HG03520 (cell line): ENCODE data around the gene FAM193A.

ENCODE experiments used
- ATAC-seq: cut with Tn5 transposase; IDR thresholded peaks from one replicate; pipeline ENCODE4 v1.9.1; 2021; ENCODE audit warnings: mild to moderate bottlenecking, moderate library complexity; ENCODE audit not compliant: unreplicated experiment

Gene FAM193A

GRCh38 chr4:2688697-2689096 lies 152.2 kb downstream of the FAM193A start:
- ATAC-seq: no peak

- no peak for ATAC-seq
Measured at GRCh38 chr4:2689114-2689513, 152.7 kb downstream of the FAM193A start.

GRCh38 chr4:2689825-2690700 lies 153.6 kb downstream of the FAM193A start:
- peak; percentile 44 for ATAC-seq

GRCh38 chr4:2691313-2691712 lies 154.9 kb downstream of the FAM193A start:
- ATAC-seq: no peak

- no peak for ATAC-seq
Measured at GRCh38 chr4:2691952-2692435, 155.5 kb downstream of the FAM193A start.

GRCh38 chr4:2694691-2695090 lies 158.2 kb downstream of the FAM193A start:
- ATAC-seq: no peak

- no peak for ATAC-seq
Measured at GRCh38 chr4:2695346-2696060, 159.1 kb downstream of the FAM193A start.

- ATAC-seq: peak; percentile 87
Measured at GRCh38 chr4:2696423-2696822, 160.0 kb downstream of the FAM193A start.

GRCh38 chr4:2697995-2698414 lies 161.6 kb downstream of the FAM193A start:
- ATAC-seq: no peak

- no peak for ATAC-seq
Measured at GRCh38 chr4:2698504-2698903, 162.1 kb downstream of the FAM193A start.

GRCh38 chr4:2698951-2699505 lies 162.6 kb downstream of the FAM193A start:
- ATAC-seq: no peak

- ATAC-seq: no peak
Measured at GRCh38 chr4:2699534-2699933, 163.1 kb downstream of the FAM193A start.

- ATAC-seq: no peak
Measured at GRCh38 chr4:2700031-2700430, 163.6 kb downstream of the FAM193A start.

GRCh38 chr4:2702361-2702760 lies 165.9 kb downstream of the FAM193A start:
- ATAC-seq: no peak

- no peak for ATAC-seq
Measured at GRCh38 chr4:2702770-2703169, 166.3 kb downstream of the FAM193A start.

- ATAC-seq: no peak
Measured at GRCh38 chr4:2712261-2712842, 175.9 kb downstream of the FAM193A start.

- no peak for ATAC-seq
Measured at GRCh38 chr4:2713337-2713736, 176.9 kb downstream of the FAM193A start.

- no peak for ATAC-seq
Measured at GRCh38 chr4:2714061-2714770, 177.8 kb downstream of the FAM193A start.

GRCh38 chr4:2714918-2715317 lies 178.5 kb downstream of the FAM193A start:
- ATAC-seq: no peak

- ATAC-seq: no peak
Measured at GRCh38 chr4:2715426-2715825, 179.0 kb downstream of the FAM193A start.

- no peak for ATAC-seq
Measured at GRCh38 chr4:2716236-2716635, 179.8 kb downstream of the FAM193A start.
